Measurements from ENCODE around the gene KAT6B. TPM values are rescaled to one million over a fixed set of nuclear protein-coding genes. Genes with fewer than 3 reads are reported as not detected.

KAT6B gene
- total RNA-seq, 4 donors from 2014 or later: 45.6 to 48.9 (median 47.5) TPM

- TF ChIP-seq CTCF (IDR thresholded peaks at IDR 0.05; ENCODE audit: low read depth): no peak
Observed at GRCh38 chr10:74969530-74969929, 143.1 kb downstream of the KAT6B start.

- TF ChIP-seq CTCF (IDR thresholded peaks at IDR 0.05; ENCODE audit: low read depth): no peak
Observed at GRCh38 chr10:74973741-74974392, 147.5 kb downstream of the KAT6B start.

GRCh38 chr10:74975758-74976157 lies 149.4 kb downstream of the KAT6B start:
- no peak for TF ChIP-seq CTCF (IDR thresholded peaks at IDR 0.05; ENCODE audit: low read depth)

GRCh38 chr10:74976565-74976964 lies 150.2 kb downstream of the KAT6B start:
- TF ChIP-seq CTCF (IDR thresholded peaks at IDR 0.05; ENCODE audit: low read depth): no peak

GRCh38 chr10:74977072-74977471 lies 150.7 kb downstream of the KAT6B start:
- no peak for TF ChIP-seq CTCF (IDR thresholded peaks at IDR 0.05; ENCODE audit: low read depth)

- TF ChIP-seq CTCF (IDR thresholded peaks at IDR 0.05; ENCODE audit: low read depth): no peak
Observed at GRCh38 chr10:74977913-74978847, 151.8 kb downstream of the KAT6B start.

All from subcutaneous adipose tissue (tissue), 4 donors.